OCI-LY3 (cell line): ENCODE results near the gene EHD1.

ENCODE experiments used
- CTCF ChIP-seq: fragments of 200-600, 300-600 bp; sonication (generic); IDR thresholded peaks from 2 replicates; pipeline ENCODE4 v1.5.1; 2014; ENCODE audit warnings: antibody characterized with exemption, low read length, low read depth
- EZH2phosphoT487 ChIP-seq: fragments of 200-600 bp; shearing (Covaris generic); IDR thresholded peaks from 2 replicates; pipeline ENCODE4 v1.6.1; 2018; ENCODE audit warnings: antibody characterized with exemption, mixed run types, low read depth

DNA sequence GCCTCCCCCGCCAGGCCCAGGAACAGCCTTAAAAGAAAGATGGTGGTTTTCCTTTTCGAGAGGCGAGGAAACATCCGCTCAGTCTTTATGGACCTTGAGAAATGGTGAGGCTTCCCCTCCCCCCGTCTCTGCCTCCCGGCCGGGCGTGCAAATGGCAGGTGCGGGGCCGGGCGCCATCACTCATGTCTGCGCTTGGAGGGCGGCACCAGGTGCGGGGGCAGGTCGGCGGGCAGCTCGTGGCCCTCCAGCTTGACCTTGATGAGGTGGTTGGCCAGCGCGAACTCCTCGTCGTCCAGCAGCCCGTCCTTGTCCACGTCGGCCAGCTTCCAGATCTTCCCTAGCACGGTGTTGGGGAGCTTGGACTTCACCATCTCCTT lies 24.3 kb downstream of the EHD1 start:
- no peak for TF ChIP-seq CTCF
- no peak for TF ChIP-seq EZH2phosphoT487
